GM04503 (cell line): ENCODE results near the gene P4HA3.

ENCODE experiments used
- DNase-seq: peaks from one replicate; pipeline ENCODE4 v3.0.0-alpha.2; 2012; ENCODE audit warnings: low read depth

P4HA3 gene

DNA sequence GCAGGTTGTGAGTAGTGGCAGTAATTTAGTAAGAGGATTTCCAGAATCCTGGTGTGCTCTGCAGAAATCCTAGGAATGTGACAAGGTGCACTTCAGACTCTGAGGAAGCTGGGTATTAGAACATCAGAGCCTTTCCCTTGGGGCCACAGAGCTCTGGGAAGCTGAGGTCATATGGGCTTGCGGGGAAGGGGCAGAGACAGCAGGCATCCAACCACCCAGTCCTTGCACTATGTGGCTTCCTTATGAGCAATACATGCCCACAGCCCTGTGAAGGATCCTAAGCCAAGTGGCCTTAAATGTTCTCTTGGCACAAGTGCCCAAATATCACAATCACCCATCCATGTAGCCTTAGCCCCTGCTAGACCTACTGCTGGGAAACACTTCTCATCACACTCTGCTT, 46.2 kb downstream of the P4HA3 start:
- no peak for DNase-seq

DNA sequence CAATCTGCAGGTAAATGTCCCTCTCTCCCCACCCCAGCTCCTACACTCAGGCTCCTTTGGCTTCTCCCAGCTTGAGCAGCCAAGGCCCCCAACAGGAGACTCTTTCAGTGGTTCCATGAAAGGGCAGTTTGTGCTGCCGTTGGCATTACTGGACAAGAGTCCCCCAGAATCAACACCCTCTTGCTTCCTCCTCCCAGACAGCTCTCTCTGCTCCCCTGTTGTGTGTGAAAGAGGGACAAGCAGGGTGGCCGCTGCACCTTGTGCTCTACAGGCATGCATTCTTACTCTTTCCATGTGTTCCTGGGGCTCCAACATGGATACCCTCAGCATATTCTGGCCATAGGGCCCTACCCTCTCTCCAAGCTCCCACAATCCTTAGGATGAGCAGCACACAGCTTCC, 48.7 kb downstream of the P4HA3 start:
- no peak for DNase-seq

GRCh38 chr11:74257959-74258553, 53.4 kb downstream of the P4HA3 start:
- DNase-seq, result no peak

- DNase-seq, result no peak
Observed at GRCh38 chr11:74256378-74257133, 54.9 kb downstream of the P4HA3 start.

GRCh38 chr11:74255741-74256375, 55.6 kb downstream of the P4HA3 start:
- DNase-seq, result no peak

DNA sequence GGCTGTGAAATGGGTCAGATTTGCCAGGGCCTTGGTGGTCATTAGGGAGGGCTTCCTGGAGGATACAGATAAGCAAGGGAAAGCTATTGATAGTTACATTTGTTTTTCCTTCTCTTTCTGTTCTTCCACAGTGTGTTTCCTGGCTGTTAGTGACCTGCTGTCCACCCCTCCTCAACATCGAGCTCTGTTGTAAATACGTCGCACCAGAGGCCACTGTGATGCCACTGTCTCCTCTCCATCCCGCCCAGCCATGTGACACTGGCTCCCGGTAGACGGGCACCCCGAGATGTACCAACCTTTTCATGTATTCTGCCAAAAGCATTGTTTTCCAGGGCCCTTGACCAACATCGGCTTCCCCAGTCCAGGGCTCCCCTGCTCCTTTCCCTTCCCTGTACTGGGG, 58.1 kb downstream of the P4HA3 start:
- no peak for DNase-seq

DNA sequence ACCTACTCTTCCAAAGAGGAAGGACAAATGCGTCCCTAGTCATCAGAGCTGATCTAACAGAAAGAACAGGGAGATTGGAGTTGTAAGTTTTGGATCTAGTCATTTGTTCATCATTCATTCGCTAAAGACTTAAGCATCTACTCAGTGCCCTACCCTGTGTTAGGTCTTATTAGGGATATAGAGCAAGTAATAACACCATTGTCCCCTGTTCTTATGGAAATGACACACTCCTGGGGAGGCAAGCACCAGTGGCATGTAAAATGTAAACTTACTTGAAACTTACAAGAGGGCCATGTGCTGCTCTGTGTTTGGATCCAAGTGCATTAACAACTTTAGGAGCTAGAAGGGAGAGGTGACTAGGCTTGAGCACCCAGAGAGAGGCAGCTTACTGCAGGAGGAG, 61.9 kb downstream of the P4HA3 start:
- no peak for DNase-seq

DNA sequence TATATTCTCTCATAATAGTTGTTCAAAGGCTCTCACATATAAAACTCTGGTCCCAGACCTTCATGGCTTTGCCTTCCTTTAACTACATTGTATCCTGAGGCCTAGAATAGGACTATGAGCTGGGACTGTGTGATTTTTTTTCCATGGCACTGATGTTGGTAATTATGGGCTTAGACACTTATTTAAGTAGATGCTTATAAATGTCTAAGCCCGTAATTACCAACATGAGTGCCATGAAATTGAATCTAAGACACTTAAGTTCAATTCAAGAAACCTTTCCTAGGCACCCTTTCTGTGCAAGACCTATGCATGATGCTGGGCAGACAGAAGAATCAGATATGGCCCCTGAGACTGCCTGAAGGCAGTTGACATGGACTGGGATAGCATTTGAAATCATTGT, 63.0 kb downstream of the P4HA3 start:
- DNase-seq, result no peak

DNA sequence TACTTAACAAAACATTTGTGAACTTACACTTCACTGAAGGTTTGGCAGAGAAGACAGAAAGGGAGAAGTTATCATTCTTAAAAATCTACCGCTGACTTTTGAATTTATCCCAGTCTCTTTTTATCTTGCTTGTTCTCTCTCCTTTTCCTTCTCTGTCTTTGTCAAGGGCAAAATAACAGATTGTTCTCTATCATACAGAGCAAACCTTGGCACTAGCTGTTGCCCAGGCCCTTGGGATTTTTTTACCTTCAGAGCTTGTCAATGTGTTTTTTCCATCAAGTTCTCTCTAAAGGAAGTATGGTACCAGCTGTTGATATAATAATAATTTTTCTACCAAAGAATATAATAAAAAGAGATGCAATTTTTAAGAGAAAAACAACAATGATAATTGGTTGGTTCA, 73.2 kb downstream of the P4HA3 start:
- no peak for DNase-seq

DNA sequence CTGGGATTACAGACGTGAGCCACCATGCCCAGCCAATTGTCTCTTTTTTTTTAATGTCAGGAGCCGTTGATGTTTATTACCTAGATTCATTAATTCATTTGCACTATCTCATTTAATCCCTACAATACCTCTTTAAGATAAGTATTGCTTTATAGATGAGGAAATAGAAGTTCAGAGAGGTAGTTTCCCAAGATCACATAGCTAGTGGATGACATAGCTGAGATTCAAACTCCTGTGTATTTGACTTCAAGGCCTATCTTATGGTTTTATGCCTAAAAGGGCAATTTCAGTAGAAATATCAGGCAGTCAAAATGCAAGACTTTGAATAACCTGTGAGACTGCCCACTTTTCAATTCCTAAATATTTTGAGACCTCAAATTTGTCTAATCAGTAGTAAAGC, 73.9 kb downstream of the P4HA3 start:
- no peak for DNase-seq

- no peak for DNase-seq
Observed at GRCh38 chr11:74235121-74235520, 76.3 kb downstream of the P4HA3 start.

- no peak for DNase-seq
Observed at GRCh38 chr11:74233683-74234082, 77.8 kb downstream of the P4HA3 start.

DNA sequence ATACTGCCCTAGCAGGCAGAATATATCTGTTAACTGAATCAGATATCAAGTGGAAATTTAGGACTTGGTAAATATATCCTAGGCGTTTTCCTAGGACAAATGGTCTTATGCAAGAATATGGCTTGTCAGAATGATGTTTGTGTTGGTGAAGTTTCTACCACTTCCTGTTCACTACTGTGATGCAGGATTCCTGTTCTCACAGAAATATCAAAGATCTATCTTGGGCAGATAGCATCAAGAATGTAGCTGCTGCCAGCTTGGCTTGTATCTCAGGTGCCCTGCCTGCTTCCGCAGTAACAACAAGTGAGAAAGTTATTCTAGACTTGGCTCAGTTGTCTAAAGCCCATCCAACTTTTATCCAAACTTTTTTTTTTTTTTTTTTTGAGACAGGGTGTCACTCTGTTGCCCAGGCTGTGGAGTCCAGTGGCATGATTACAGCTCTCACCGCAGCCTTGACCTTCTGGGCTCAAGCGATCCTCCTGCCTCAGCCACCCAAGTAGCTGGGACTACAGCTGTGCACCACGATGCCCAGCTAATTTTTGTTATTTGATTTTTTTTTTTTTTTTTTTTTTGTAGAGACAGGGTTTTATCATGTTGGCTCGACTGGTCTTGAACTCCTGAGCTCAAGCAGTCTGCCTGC, 79.0 kb downstream of the P4HA3 start:
- no peak for DNase-seq

DNA sequence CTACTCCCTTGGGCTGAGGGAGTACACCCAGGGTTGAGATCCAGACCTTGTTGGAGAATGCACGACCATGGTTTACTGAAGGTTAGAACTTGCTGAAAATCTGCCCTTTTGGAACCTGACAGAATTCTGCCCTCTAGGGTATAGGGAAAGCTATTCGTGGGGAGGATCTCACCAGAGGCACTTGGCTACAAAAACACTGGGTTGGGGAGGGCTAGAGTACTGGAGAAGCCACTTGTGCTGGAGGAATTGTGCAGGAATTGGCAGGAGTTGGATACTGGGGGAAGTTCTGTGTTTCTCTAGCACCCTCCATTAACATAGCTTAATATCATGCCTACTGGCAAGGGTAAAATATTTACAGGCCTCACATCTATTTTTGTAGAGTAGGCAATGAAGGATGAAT, 84.5 kb downstream of the P4HA3 start:
- no peak for DNase-seq

GRCh38 chr11:74225565-74225964, 85.9 kb downstream of the P4HA3 start:
- no peak for DNase-seq

DNA sequence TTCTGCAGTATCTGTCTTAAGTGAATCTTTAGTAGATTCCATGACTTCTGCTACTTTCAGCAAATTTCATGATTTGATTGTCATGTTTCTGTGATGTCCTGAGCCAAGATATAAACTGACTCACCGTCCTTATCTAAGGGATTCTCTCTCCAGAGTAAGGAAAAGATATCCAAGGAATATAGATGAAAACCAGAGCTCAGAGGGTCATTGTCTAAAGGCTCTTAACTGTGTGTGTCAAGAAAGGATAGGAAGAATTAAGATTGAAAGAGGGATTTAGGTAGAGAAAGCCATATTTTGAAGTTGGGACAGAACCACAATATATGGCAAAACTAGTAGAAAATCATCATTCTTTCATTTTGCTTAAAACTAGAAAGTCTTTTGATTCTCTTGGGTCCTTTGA, 89.6 kb downstream of the P4HA3 start:
- no peak for DNase-seq

DNA sequence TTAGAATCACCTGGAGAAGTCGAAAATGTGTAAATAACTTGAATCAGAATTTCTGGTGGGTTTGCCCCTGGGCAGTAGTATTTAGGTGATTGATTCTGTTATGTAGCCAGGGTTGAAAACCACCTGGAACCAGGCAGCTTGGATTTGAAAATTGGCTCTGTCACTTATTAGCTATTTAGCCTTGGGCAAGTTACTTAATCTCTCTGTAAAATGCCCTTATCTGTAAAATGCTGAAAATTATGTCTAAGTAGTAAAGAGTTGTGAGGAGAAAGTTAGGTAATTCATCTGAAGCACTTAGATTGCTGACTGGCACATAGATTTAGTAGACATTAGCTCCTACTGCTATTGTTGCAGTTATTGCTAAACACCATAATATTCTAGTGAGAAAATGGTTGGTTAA, 91.1 kb downstream of the P4HA3 start:
- DNase-seq, result no peak
